CD4-positive, alpha-beta T cell treated with Interferon gamma for 1 hour (primary cell): ENCODE results near the gene SSTR4.
"Not testable (repeated sequence)": the region's sequence is repeated elsewhere in the genome, so short reads cannot be mapped to it uniquely, and the experiment has no call there.

Source experiments
- DNase-seq: peaks from one replicate; pipeline ENCODE4 v3.0.0-alpha.2; 2020

Gene SSTR4

GRCh38 chr20:23034721-23035671 lies at the start of gene SSTR4:
SSTR4 (plus strand) TSS chr20:23035312; CDS start chr20:23035484, 172 bp downstream.
- DNase-seq, result no peak

- no peak for DNase-seq
Observed at GRCh38 chr20:22986601-22987000, 48.5 kb upstream of the SSTR4 start.

GRCh38 chr20:22991424-22991823 lies 43.7 kb upstream of the SSTR4 start:
- not testable (repeated sequence) for DNase-seq

GRCh38 chr20:22993823-22994222 lies 41.3 kb upstream of the SSTR4 start:
- no peak for DNase-seq

GRCh38 chr20:22995923-22996322 lies 39.2 kb upstream of the SSTR4 start:
- DNase-seq, result no peak

- no peak for DNase-seq
Observed at GRCh38 chr20:22998476-22998875, 36.6 kb upstream of the SSTR4 start.

- no peak for DNase-seq
Observed at GRCh38 chr20:22999756-23000155, 35.4 kb upstream of the SSTR4 start.

GRCh38 chr20:23000232-23000947 lies 34.7 kb upstream of the SSTR4 start:
- DNase-seq, result no peak

- DNase-seq, result no peak
Observed at GRCh38 chr20:23002276-23002675, 32.8 kb upstream of the SSTR4 start.

GRCh38 chr20:23003077-23003635 lies 32.0 kb upstream of the SSTR4 start:
- DNase-seq, result no peak

GRCh38 chr20:23003881-23004460 lies 31.1 kb upstream of the SSTR4 start:
- no peak for DNase-seq

- no peak for DNase-seq
Observed at GRCh38 chr20:23005776-23006175, 29.3 kb upstream of the SSTR4 start.

GRCh38 chr20:23007462-23007861 lies 27.6 kb upstream of the SSTR4 start:
- DNase-seq, result no peak

GRCh38 chr20:23007886-23008655 lies 27.0 kb upstream of the SSTR4 start:
- DNase-seq, result no peak

- DNase-seq, result no peak
Observed at GRCh38 chr20:23008667-23009066, 26.4 kb upstream of the SSTR4 start.

GRCh38 chr20:23009636-23010035 lies 25.5 kb upstream of the SSTR4 start:
- DNase-seq, result no peak

- no peak for DNase-seq
Observed at GRCh38 chr20:23010096-23010495, 25.0 kb upstream of the SSTR4 start.

- DNase-seq, result no peak
Observed at GRCh38 chr20:23011008-23011721, 23.9 kb upstream of the SSTR4 start.

- no peak for DNase-seq
Observed at GRCh38 chr20:23013429-23013828, 21.7 kb upstream of the SSTR4 start.

GRCh38 chr20:23017516-23017915 lies 17.6 kb upstream of the SSTR4 start:
- no peak for DNase-seq

- DNase-seq, result no peak
Observed at GRCh38 chr20:23018432-23018831, 16.7 kb upstream of the SSTR4 start.

- DNase-seq, result no peak
Observed at GRCh38 chr20:23018941-23019340, 16.2 kb upstream of the SSTR4 start.
